ENCODE measurements around the gene PHLDA2. TPM values are rescaled to one million over a fixed set of nuclear protein-coding genes. Genes with fewer than 3 reads are reported as not detected.

The PHLDA2 gene
- total RNA-seq, 3 donors from 2014 or later, result 6.9 to 11.0 (median 8.6) TPM

DNA sequence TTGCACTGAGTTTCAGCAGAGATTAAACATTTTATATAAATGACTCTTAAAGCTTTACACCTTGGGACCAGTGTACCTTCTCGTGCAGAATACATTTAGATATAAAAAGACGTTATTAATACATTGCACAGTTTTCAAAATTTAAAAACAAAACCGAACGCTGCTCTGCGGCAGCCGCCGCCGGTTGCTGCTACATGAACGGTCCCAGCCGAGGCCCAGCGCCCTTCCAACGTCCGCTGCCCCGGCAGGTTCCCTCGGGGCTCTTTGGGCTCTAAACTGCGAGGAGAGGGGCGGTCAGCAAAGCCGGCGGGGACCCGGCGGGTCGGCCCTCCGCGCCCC is 45.6 kb downstream of the PHLDA2 start:
- H3K36me3 Mint-ChIP-seq (ENCODE audit: insufficient read depth), result no peaks in the 10 kb centered on the region
- DNase-seq, result no peak

DNA sequence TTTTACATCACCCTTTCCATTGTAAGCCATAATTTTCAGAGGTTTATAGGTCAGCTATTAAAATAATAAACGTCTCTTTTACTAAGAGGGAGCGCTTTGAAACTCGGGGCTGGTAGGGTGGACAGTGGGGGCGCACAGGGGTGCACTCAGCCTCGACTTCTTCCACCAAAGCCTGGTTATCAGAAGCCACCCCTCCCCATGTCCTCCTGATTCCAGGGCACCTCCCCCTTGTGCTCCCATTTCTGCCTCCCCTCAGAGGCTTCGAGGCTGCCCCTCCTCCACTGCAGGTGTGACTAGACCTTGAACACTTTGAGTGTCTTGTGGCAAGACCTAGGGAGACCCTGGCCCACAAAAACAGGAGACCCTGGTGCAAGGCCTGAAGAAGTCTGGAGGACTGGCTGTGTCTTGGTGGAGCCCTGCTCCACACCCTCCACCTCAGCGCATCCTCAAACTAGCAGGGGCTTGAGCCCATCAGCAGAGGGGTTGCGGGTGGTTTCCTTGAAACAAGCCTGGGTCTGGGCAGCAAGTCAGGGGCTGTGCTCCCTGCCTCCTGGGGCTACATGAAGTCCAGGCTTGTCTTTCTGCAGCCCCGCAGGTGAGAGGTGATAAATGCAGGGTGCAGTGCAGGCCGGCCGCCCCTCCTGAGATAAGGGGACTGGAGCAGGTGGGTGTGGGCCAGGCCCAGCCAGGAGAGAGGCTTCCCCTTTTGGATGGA is 46.7 kb downstream of the PHLDA2 start:
- DNase-seq (no peak), ATAC-seq (no peak)
- H3K36me3 Mint-ChIP-seq (ENCODE audit: insufficient read depth), result no peaks in the 10 kb centered on the region
- peak overlapping the region; percentile 51 for H3K4me3 Mint-ChIP-seq
- peaks cover 7% of the 10 kb centered on the region for H3K4me1 Mint-ChIP-seq (ENCODE audit: low read depth)
- no peaks in the 10 kb centered on the region for H3K9me3 Mint-ChIP-seq
- peaks cover 8% of the 10 kb centered on the region for H3K27me3 Mint-ChIP-seq (ENCODE audit: low read depth)

More for the DNA sequence above, 45.6 kb downstream of the PHLDA2 start:
- Mint-ChIP-seq H3K4me3 (peak overlapping the region; percentile 51), H3K4me1 (ENCODE audit: low read depth) (peaks cover 7% of the 10 kb centered on the region), H3K27me3 (ENCODE audit: low read depth) (peaks cover 8% of the 10 kb centered on the region), H3K9me3 (no peaks in the 10 kb centered on the region)
- no peak for ATAC-seq

DNA sequence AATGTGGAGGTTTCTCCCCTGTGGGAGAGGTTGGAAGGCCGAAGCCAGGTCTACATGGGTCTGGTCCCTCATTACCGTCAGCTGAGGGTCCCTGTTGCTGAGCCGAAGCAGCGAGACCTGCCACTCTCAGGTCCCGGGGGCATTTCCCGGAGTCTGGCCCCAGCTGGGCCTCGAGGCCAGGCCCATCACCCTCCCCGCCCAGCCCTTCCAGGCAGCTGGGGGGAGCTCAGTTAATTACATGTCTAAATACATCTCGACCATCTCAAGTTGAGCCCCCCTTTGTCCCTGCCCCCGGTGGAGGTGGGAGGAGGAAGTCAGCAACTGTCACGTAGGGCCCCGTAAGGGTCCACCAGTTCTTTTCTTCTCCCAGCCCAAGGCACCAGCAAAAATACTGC is 47.2 kb downstream of the PHLDA2 start:
- no peak for DNase-seq
- H3K9me3 Mint-ChIP-seq, result no peaks in the 10 kb centered on the region
- peaks cover 4% of the 10 kb centered on the region for H3K4me1 Mint-ChIP-seq (ENCODE audit: low read depth)
- peaks cover 8% of the 10 kb centered on the region for H3K27me3 Mint-ChIP-seq (ENCODE audit: low read depth)
- ATAC-seq, result no peak
- H3K36me3 Mint-ChIP-seq (ENCODE audit: insufficient read depth), result no peaks in the 10 kb centered on the region
- no peak overlapping the region for H3K4me3 Mint-ChIP-seq

DNA sequence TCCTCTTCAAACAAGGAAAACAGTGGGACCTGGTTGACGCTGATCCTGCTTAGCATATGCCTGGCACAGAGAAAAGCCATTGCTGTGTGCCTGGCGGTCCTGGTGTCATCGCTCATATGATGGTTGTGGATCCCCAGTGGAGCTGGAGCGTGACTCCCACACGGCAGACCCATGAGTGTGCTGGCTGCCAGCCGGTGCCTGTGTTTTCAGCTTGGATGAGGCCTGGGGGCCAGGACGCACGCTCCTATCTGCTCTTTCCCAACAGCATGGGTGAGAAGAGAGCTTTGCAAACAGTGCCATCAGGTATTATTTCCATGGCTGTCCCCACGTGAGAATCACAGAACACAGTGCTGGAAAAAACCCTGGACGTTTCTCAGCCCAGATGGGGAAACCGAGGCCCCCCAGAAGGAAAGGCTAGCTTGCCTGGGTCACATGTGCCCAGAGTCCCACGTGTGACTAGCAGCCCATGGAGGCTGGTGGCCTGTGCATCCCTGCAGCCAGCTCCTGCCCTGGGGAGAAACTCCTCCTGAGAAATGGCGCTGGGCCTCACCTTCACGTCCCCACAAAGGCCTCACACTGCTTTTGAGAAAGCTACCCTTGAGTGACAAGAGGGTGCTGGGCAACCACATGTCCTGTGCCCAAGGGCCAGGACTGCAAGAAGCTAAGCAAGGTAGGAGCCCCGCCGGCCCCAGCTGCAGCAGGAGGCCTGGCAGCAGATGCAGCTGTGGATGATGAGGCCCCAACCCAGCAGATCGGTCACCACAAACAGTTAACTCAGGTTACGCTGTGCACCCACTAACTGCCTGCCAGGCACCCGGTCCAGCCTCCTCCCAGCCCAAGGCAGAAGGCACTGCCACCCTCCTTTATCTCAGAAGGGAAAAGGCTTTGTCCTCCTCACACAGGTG is 47.9 kb downstream of the PHLDA2 start:
- Mint-ChIP-seq H3K9me3 (no peaks in the 10 kb centered on the region), H3K27me3 (ENCODE audit: low read depth) (peaks cover 8% of the 10 kb centered on the region), H3K4me1 (ENCODE audit: low read depth) (peaks cover 2% of the 10 kb centered on the region), H3K4me3 (no peak overlapping the region), H3K36me3 (ENCODE audit: insufficient read depth) (no peaks in the 10 kb centered on the region)
- DNase-seq, result no peak
- ATAC-seq, result no peak

DNA sequence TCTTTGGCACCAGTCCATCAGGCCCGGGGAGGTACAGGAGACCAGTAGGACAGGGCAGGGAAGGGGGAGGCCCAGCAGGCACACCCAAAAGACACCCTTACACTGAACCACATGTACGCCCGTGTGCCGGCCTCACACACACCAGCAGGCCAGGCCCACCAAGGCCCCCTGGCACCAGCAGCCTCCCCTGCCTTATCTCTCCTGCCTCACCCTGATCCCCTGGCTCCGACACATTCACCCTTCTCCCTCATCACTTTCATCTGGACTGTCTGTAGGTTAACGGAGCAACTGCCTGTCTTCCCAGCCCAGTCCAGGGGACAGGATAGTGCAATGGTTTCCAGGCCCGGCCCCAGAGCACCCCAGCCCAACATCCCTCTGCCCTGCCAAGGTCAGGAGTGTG is 48.6 kb downstream of the PHLDA2 start:
- Mint-ChIP-seq H3K9me3 (no peaks in the 10 kb centered on the region), H3K36me3 (ENCODE audit: insufficient read depth) (no peaks in the 10 kb centered on the region), H3K4me3 (no peak overlapping the region), H3K4me1 (ENCODE audit: low read depth) (peaks cover 2% of the 10 kb centered on the region), H3K27me3 (ENCODE audit: low read depth) (peaks cover 8% of the 10 kb centered on the region)
- ATAC-seq, result no peak
- DNase-seq, result no peak

DNA sequence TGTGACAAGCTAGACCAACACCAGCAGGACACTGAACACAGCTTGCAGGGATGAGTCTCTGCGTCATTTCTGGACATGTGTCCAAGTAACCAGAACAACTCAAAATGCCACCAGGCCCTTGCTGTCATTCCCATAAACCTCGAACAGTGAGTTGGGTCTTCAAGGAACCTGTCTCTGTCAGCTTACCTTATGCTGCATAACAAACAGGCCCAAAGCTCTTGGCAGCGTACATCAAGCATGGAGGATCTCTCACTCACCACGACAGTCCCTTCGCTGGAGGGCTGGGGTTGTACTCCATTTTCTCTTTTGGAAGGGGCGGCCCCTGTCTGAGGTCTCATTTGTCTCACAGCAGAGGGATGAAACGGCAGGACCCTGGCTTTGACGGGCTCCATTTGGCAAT is 50.4 kb downstream of the PHLDA2 start:
- DNase-seq (no peak), ATAC-seq (no peak)
- Mint-ChIP-seq H3K4me1 (ENCODE audit: low read depth) (no peaks in the 10 kb centered on the region), H3K36me3 (ENCODE audit: insufficient read depth) (no peaks in the 10 kb centered on the region), H3K4me3 (no peak overlapping the region), H3K27me3 (ENCODE audit: low read depth) (peaks cover 8% of the 10 kb centered on the region), H3K9me3 (no peaks in the 10 kb centered on the region)

Other genes with a start within 250 kb of the PHLDA2 start
- under 1 TPM; 0.18 to 0.20 (median 0.19) TPM for gene KCNQ1OT1, start 229.4 kb downstream of the PHLDA2 start, total RNA-seq
- gene CDKN1C, start 43.6 kb downstream of the PHLDA2 start, total RNA-seq, result 1 to 10 TPM in 1 of 3 donors, under 1 TPM in 2; 0.71 to 1.0 (median 0.76) TPM
- 100 to 1,000 TPM; 194 to 201 (median 199) TPM for gene NAP1L4, start 62.9 kb upstream of the PHLDA2 start, total RNA-seq
- 100 to 1,000 TPM in 1 of 3 donors, 10 to 100 TPM in 2; 72.4 to 110 (median 88.1) TPM for gene CARS1, start 128.0 kb upstream of the PHLDA2 start, total RNA-seq
- gene OSBPL5, start 235.9 kb upstream of the PHLDA2 start, total RNA-seq, result 1 to 10 TPM; 2.7 to 5.0 (median 4.0) TPM